Measurements from ENCODE around the gene ZNF550. TPM values are rescaled to one million over a fixed set of nuclear protein-coding genes. Genes with fewer than 3 reads are reported as not detected.

Gene ZNF550
- total and polyA plus RNA-seq, 2 donors (not counting 3 experiments of a cell fraction or from before 2014, with no cell fraction given), result 2.0 to 8.4 TPM

GRCh38 chr19:57578487-57579205, 19.0 kb upstream of the ZNF550 start, which contains the start of gene ZNF416:
Gene ZNF416 (minus strand): TSS chr19:57578911. CDS start chr19:57578704, 207 bp downstream.
- Histone ChIP-seq H3K79me2 (ENCODE audit: control insufficient read depth, insufficient read depth, low read length) (peaks cover 3% of the 10 kb centered on the region), H4K20me1 (replicated peaks; ENCODE audit: control insufficient read depth, extremely low read depth, insufficient read depth, low read length) (no peaks in the 10 kb centered on the region), H2AFZ (ENCODE audit: low read depth, low read length) (peak within 1 kb of the TSS; percentile 93), H3K36me3 (ENCODE audit: control insufficient read depth in 2 of 2, extremely low read depth in 1 of 2, insufficient read depth in 2 of 2, low read length in 2 of 2) (peaks cover 10 to 13% of the 10 kb centered on the region in 2 experiments), H3K4me1 (ENCODE audit: control insufficient read depth, extremely low read depth, insufficient read depth, low read length) (peaks cover 10% of the 10 kb centered on the region), H3K9me1 (replicated peaks; ENCODE audit: control insufficient read depth, extremely low read depth, insufficient read depth, low read length) (no peaks in the 10 kb centered on the region), H3K4me3 (replicated peaks in 1 of 3; ENCODE audit: insufficient read depth in 1 of 3, low read depth in 1 of 3, low read length in 3 of 3) (peak within 1 kb of the TSS; percentile 79 to 93 (median 85)), H3K4me2 (ENCODE audit: insufficient read depth, low read length) (peak within 1 kb of the TSS; percentile 91), H3K27me3 (ENCODE audit: control insufficient read depth in 2 of 2, insufficient read depth in 2 of 2, low read length in 2 of 2) (no peaks in the 10 kb centered on the region), H3K9me3 (replicated peaks; ENCODE audit: control insufficient read depth, insufficient read depth, low read length) (peaks cover 11% of the 10 kb centered on the region), H3K27ac (ENCODE audit: insufficient read depth, low read depth, low read length) (no peak within 1 kb of the TSS), H3K9ac (replicated peaks; ENCODE audit: extremely low read depth, insufficient read depth, low read length) (peak within 1 kb of the TSS; percentile 65)
- peak; percentile 99 for FAIRE-seq
- TSS peak; percentile 61 for BruUV-seq (replicated peaks)
- CTCF ChIA-PET, result no interaction called here
- POLR2A ChIA-PET, result no interaction called here
- peak; percentile 96 for DNase-seq (ENCODE audit: low read depth, low spot score)
- TF ChIP-seq CTCF (IDR thresholded peaks at IDR 0.05; ENCODE audit: extremely low read depth in 1 of 2, insufficient read depth in 1 of 2, low read depth in 1 of 2, low read length in 2 of 2) (no peak), POLR2A (IDR thresholded peaks at IDR 0.05; ENCODE audit: low read depth, low read length) (no peak), FOS (IDR thresholded peaks at IDR 0.05; ENCODE audit: borderline replicate concordance, insufficient read depth, low read length) (no peak), EZH2 (IDR thresholded peaks at IDR 0.05; ENCODE audit: borderline replicate concordance, low read depth, low read length, severe bottlenecking) (no peak), MYC (IDR thresholded peaks at IDR 0.05; ENCODE audit: low read depth, low read length) (no peak), POLR2AphosphoS5 (IDR thresholded peaks at IDR 0.05; ENCODE audit: insufficient read depth, low read depth, low read length) (no peak), JUN (IDR thresholded peaks at IDR 0.05; ENCODE audit: borderline replicate concordance, insufficient read depth, insufficient read length, low read depth) (no peak), GATA2 (IDR thresholded peaks at IDR 0.05; ENCODE audit: insufficient read depth, insufficient read length, low read depth, low read length) (no peak)
- TF ChIP-seq, protein P1, sequence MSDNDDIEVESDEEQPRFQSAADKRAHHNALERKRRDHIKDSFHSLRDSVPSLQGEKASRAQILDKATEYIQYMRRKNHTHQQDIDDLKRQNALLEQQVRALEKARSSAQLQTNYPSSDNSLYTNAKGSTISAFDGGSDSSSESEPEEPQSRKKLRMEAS (IDR thresholded peaks at IDR 0.05; ENCODE audit: insufficient read depth, insufficient read length), result no peak
- intact Hi-C loops (cut with micrococcal nuclease), result loop anchor here (1.0 to 5.0 kb wide), 6 partner anchors 21 to 143 kb away; partner anchors contain the start of genes ZNF134, ZNF211, ZNF530 and ZNF549
- dilution Hi-C loops (cut with MboI; ENCODE audit: extremely low pct_ligation_motif_present, low sequenced_read_pairs), result no loop called here

All from endothelial cell of umbilical vein (primary cell).